Amniotic epithelial cell (primary cell): Measurements from ENCODE around the gene HHIPL1.

Source experiments
- DNase-seq: peaks from one replicate; pipeline ENCODE4 v3.0.0-alpha.2; 2010; ENCODE audit warnings: low read depth

HHIPL1 gene

DNA sequence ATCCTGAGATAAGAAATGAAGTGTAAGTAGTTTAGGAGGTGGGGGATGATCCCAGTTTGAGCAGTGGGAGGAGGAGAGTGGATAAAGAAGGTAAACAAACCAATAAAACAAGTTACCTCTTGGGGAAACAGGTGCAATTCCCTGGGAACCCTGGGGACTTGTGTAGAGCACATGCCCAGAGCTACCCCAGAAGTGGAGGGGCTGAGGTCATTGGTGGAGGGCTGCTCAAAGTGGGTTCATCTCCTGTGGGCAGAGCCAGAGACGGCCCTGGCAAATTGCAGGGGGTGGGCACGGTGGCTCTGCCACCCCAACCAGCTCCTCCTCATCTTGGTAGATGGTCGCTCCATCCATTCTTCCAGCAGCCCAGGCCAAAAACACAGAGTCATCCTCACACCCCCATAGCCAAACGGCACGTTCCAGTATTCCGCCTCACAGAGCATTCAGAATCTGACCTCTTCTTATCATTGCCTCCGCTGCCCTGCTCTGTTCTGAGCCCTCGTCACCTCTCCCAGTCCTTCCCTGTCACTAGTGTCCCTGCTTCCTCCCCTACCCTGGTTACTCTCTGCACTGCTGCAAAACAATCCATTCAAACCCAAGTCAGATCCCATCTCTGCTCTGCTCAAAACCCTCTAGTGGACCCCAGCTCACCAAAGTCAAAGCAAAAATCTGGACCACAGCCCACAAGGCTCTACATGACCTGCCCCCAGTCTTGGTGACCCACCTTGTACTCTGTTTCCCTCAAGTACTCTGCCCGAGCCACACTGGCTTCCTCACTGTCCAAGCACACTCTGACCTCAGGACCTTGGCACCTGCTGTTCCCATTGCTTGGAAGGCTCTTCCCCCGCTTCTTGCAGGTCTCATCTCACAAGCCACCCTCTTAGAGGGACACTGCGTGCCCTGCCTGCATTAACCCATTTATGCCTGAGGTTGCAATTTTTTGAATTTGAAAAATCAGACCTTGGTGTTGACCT lies 44.6 kb downstream of the HHIPL1 start:
- DNase-seq = no peak

DNA sequence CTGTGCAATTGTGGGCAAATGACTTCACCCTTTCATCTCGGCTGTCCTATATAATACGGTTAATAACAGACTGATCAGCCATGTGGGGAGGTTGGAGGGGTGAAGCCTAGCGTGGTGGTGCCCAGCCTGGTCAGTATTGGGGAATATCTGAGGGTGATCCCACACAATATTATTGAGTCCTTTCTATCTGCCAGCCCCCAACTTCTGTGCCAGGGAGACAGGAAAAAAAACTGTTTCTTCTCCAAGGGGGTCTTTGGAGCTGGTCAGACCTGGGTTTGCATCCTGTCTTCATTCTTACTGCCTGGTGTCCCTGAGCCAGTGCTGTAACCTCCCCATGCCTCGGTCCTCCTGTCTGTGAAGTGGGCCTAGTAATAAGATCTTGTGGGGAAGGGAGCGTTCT lies 45.7 kb downstream of the HHIPL1 start:
- DNase-seq = no peak

DNA sequence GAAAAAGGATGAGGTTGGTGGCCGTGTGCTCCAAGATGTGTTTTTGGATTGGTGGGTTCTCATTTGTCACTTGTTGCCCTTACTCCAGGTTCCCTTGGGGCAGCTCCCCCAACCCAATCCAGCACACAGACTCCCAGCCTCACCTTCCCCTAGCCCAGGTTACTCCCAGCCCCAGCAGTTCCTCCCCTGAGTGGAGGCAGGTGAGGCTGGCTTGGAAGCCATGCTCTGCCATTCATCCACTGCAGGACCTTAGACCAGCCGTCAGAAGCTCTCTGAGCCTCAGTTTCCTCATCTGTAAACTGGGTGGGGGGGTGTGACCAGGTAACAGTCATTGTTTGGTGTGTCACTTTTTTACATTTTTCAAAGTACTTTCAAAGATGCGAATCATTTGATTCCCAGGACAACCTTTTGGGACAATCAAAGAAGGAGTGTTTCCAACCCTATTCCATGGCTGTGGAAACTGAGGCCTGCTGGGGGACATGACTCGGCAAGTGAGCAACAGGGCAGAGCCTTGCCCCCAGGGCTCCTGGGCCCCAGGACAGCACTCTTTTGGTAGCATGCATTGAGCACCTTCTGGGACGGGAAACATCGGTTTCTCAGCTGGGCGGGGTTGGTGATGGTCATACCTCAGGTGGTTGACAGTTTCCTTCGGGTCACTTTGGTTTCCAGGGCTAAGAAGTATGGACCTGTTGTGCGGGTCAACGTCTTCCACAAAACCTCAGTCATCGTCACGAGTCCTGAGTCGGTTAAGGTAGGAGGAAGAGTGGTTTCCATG lies 46.4 kb downstream of the HHIPL1 start:
- no peak for DNase-seq

DNA sequence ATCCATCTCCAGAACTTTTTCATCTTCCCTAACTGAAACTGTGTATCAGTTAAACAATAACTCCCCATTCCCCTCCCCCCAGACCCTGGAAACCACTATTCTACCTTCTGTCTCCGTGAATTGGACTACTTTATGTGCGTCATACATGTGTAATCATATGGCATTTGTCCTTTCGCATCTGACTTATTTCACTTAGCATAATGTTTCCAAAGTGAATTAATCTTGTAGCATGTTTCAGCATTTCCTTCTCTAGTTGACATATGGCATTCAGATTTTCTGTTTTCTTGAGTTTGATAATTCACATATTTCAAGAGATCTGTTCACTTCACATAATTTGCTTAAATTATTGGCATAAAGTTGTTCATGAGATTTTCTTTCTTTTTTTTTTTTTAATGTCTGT lies 49.0 kb downstream of the HHIPL1 start:
- DNase-seq = no peak

DNA sequence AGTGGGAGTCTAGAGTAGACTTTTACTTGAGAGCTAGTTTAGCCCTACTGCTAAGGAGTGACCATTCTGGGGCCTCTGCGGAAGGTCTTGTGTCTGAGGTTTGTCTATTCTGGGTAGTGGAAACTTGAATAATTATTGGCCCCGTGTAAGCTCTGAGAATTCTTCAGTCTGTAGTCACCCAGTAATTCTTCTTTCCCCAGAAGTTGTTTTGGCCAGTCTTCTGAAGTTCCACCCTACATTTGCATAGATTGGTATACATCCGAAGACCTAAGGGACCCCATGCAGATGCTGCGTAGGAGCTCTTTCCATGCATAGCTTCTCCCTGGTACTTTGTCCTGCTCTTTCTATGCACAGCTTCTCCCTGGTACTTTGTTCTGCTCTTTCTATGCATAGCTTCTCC lies 52.0 kb downstream of the HHIPL1 start:
- DNase-seq = no peak

DNA sequence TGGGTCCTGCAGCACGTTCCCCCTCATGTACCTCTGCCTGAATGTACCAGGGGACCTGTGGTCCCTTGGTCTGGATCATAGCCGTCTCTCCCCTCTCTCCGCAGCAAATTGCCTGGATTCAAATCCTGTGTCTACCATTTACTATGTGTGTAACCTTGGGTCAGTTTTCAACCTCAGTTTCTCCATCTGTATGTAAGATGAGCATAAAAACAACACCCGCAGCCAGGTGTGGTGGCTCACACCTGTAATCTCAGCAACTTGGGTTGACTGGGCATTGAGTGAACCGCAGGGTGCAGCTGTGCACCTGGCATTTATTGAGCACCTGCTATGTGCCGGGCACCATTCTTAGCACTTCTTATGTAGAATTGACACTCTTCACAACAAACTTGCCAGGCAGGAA lies 53.3 kb downstream of the HHIPL1 start:
- DNase-seq = no peak

DNA sequence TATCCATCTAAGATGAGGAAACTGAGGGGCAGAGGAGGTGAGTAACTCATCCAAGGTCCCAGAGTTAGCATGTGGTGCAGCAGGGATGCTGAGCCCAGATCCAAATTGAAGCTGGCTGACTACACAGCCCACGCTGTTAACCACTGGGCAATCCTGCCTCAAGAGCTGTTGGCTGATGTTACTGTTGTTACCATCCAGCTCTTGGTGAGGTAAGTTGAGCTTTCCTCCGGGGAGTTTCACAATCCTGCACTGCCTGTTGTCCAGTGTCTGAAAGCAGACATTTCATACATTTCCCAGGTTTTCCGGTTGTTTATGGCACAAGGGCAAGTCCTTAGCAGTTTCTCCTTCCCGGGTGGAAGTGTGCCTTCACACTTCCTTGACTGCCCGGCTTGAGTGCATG lies 53.7 kb downstream of the HHIPL1 start:
- DNase-seq = no peak

DNA sequence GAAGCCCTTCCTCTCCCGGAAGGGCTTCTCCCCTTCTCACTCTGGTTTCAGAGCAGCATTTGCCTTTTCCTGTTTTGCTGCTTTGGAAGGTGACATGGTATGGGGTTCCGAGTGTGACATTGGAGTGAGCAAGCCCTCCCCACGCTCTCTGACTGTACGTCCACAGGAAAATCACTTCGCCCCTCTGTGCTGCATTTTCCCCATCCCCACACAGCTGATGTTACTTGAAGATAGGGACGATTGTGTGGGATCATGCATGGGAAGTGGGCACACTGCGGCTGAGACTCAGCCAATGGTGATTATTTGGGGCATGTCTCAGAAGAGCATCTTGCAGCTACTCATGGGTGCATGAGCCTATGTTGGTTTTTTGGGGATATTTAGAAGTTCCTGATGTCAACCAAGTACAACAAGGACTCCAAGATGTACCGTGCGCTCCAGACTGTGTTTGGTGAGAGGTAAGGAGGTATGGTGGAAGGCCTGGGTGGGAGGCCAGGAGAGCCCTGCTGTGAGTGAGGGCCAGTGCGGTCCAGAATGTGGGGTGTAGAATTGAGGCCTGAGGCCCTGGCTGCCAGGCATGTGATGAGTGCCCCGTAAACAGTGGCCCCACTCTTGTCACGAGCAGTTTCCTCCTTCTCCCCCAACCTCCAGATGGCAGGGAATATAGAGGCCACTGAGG lies 54.3 kb downstream of the HHIPL1 start:
- no peak for DNase-seq

DNA sequence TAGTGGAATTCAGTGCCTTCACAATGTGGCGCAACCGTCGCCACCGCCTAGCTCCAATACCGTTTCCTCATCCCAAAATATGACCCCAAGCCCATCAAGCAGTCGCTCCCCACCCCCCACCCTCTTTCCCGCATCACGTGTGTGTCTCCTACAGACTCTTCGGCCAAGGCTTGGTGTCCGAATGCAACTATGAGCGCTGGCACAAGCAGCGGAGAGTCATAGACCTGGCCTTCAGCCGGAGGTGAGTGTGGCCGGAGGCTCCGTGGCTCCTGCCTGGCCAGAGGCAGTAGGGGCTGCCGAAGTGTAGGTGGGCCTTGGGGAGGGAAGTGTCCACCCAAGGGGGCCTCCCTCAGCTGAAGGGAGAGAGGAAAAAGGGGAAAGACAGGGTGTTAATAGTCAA lies 54.9 kb downstream of the HHIPL1 start:
- no peak for DNase-seq

DNA sequence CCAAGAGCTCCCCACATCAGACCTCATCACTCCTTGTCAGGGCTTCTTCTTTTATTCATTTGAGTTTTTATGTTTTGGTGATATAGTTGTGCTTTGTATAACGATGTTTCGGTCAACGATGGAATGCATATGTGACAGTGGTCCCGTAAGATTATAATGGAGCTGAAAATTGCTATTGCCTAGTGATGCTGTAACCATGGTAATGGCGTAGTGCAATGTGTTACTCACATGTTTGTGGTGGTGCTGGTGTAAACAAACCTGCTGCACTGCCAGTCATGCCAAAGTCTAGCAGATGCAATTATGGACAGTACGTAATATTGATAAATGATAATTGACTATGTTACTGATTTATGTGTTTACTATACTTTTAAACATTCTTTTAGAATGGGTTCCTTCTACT lies 55.5 kb downstream of the HHIPL1 start:
- no peak for DNase-seq

DNA sequence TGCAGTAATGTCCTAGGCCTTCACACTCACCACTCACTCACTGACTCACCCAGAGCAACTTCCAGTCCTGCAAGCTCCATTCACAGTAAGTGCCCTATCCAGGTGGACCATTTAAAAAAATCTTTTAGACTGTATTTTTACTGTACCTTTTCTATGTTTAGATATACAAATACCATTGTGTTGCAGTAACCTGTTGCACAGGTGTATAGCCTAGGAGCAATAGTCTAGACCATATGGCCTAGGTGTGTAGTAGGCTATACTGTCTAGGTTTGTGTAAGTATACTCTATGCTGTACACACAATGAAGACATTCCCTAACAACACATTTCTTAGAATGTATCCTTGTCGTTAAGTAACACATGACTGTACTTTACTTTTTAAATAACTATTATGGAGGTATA lies 56.3 kb downstream of the HHIPL1 start:
- DNase-seq = no peak

DNA sequence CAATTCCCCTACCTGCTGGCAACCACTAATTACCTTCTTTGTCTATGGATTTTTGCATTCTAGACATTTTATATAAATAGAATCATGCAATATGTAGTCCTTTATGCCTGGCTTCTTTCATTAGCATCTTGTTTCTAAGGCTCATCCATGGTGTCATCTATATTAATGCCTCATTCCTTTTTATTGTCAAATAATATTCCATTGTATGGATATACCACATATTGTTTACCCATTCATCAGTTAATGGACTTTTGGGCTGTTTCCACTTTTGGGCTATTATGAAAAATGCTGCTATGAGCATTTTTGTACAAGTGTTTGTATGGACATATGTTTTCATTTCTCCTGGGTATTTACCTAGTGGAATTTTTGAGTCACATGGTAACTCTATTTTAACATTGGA lies 57.2 kb downstream of the HHIPL1 start:
- no peak for DNase-seq

DNA sequence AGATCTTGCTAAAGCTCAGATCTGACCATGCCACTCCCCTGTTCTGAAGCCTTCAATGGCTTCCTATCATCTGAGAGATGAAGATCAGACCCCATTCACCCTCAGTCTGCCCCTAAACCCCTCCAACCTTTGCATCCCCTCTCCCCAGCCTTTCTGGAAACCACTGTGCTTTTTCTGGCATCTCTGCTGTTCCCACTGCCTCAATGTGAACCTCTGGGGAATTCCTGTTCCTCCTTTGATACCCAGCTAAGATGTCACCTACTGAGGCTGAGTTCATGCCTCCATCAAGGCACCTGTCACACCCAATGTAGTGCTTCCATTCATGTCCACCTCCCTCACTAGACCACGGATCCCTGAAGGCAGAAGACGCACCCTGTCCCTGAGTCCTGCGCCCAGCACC lies 58.5 kb downstream of the HHIPL1 start:
- no peak for DNase-seq

DNA sequence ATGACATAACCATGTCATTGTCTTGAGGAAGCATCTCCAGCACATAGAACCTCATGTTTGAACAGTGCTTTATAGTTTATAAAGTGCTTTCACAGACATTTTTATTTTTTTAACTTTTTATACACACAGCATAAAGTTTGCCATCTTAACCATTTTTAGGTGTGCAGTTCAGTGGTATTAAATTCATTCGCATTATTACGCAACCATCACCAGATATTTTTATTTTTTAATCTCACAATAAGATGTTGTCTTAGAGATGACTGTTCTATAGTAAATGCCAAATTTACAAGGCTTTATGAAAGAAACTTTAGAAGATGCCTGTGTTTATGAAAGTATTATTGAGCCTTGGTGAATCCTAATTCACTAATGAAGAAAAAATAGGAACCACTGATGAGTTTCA lies 59.1 kb downstream of the HHIPL1 start:
- DNase-seq = no peak

DNA sequence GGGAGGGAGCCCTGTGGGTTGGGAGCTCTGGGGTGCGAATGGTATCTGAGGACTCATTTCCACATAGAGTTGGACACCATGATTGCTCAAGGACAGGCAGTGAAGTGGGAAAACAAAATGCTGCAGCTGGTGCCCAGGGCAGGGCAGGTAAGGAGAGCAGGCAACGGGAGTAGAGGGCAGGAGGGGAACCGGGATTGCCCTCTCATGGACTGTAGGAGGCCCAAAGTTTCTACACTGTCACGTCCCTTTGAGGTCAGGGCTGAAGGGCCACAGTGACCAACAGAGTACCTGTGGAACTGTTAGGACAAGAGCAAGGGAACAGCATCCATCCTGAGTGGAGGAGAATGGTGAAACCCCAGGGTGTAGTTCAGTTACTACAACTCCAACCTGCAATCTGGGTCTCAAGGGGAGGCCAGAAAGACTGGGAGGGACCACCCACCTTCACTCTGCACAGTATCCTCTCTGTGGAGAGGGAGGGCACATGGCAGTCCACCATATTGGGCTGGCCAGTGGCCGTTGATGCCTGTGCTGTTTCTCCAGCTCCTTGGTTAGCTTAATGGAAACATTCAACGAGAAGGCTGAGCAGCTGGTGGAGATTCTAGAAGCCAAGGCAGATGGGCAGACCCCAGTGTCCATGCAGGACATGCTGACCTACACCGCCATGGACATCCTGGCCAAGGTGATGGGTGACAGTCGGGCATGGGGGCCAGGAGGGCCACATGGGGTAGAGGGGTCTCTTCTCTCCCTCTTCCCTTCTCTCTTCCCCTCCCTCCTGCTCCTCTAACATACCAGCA lies 61.4 kb downstream of the HHIPL1 start:
- DNase-seq = no peak

DNA sequence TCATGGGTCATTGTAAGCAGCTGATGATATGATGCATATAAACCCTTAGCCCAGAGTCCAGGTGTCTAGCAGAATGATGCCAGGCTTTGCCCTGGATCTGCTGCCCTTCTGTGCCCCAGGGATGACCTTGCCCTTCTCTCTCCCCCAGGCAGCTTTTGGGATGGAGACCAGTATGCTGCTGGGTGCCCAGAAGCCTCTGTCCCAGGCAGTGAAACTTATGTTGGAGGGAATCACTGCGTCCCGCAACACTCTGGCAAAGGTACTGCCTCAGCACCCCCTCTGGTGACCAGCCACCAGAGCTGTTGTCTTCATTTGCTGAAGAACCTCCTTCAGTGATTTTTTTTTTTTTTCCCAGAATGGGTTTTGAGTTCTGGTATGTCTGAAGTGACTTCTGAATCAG lies 62.5 kb downstream of the HHIPL1 start:
- DNase-seq = no peak

DNA sequence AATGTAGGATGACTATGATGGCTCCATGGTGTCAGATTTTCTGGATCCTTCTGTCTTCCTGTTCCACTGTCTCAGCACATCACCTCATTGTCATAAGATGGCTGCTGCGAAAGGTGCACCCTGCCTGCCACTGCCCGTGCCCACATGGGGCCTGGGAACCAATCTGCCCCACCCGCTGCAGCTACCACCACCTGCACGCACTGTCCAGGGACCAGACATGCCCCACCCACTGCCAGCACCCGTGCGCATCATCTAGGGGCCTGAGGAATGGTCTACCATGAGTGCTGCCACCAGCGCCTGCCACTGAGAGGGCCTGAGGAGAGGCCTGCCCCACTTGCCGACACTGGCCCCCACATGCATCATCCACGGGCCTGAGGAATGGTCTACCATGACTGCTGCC lies 63.0 kb downstream of the HHIPL1 start:
- no peak for DNase-seq

DNA sequence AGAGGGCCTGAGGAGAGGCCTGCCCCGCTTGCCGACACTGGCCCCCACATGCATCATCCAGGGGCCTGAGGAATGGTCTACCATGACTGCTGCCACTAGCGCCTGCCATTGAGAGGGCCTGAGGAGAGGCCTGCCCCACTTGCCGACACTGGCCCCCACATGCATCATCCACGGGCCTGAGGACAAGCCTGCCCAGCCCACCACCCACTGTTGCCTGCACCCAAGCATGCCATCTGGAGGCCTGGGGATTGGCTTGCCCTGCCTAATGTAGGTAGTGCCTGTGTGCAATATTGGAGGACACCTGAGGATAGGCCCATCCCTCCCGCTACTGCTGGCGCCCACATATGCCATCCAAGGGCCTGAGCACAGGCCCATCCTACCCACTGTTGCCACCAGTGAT lies 63.5 kb downstream of the HHIPL1 start:
- no peak for DNase-seq

DNA sequence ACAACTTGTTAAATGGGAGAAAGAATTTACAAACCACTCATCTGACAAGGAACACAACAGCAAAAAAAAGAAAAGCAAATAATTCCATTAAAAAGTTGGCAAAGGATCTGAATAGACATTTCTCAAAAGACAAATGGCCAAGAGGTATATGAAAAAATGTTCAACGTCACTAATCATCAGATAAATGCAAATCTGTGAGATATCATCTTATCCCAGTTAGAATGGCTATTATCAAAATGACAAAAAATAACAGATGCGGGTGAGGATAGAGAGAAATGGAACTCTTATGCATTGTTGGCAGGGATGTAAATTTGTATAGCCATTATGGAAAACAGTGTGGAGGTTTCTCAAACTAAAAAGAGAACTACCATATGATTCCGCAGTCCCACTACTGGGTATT lies 69.0 kb downstream of the HHIPL1 start:
- DNase-seq = no peak

DNA sequence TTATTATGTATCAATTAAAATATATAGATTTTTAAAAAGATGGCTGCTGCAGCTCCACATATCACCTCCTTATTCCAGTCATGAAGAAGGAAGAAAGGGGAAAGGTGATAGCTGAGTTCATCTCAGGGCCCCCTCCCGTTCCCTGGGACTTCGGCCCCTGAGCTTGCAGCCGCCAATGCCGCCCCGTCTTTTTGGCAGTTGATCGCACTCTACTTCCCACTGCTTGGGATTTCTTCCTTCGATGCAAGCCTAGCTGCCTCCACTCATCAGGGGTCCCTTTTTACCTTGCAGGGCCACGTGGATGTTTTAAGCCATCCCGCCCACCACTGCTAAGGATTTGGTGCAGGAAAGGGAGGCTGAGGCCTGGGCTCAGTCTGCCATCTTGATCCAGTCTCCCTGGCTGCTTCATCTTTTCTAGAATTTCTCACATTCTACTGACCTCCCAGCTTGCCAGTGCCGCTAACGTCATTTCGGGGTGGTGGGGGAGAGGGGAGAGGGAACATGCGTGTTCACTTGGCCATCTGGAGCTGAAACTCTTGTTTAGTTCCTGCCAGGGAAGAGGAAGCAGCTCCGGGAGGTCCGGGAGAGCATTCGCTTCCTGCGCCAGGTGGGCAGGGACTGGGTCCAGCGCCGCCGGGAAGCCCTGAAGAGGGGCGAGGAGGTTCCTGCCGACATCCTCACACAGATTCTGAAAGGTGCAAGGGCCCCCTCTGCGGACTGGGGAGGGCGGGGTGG lies 70.5 kb downstream of the HHIPL1 start:
- no peak for DNase-seq
